Measurements from ENCODE around the gene PDGFC.

The PDGFC gene

GRCh38 chr4:157005831-157006230, 34.2 kb upstream of the PDGFC start:
- no peak overlapping the region for H3K4me3 ChIP-seq
- no peak overlapping the region for H3K9ac ChIP-seq (ENCODE audit: insufficient read length)
- TF ChIP-seq POLR2AphosphoS5 (IDR thresholded peaks at IDR 0.05; ENCODE audit: borderline replicate concordance, low read depth, low read length) (no peak), FOXP2 (optimal IDR thresholded peaks at IDR 0.05; ENCODE audit: control extremely low read depth, extremely low read length, insufficient read depth) (no peak)
- no peak for DNase-seq (ENCODE audit: low read depth, low spot score)
- no peaks in the 10 kb centered on the region for H3K9me3 ChIP-seq (ENCODE audit: low read depth, low read length)
- H3K36me3 ChIP-seq (ENCODE audit: insufficient read depth, low read length) = no peaks in the 10 kb centered on the region
- H3K27ac ChIP-seq = no peak overlapping the region

DNA sequence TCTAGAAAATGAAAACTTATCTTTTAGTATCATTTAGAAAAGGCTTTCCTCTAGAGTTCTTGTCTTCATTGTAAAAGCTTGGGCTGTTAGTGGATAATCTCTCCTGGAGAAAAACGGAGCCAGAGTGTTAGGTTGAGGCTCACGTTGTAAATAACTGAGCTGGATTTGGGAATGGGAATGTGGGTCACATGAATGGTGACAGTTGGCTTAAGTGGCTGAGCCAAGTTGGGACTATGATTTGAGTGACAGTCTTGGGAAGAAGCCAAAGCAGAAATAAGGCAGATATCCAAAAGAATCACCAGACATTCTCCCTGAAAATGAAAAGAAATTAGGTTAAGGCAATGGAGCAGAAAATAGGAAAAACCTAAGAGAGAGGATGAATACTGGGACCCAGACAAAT, 33.6 kb upstream of the PDGFC start:
- 0 out of 2 replicates have a peak overlapping the region, but pooled peaks have one; percentile 1 for H3K27ac ChIP-seq
- no peak for DNase-seq (ENCODE audit: low read depth, low spot score)

DNA sequence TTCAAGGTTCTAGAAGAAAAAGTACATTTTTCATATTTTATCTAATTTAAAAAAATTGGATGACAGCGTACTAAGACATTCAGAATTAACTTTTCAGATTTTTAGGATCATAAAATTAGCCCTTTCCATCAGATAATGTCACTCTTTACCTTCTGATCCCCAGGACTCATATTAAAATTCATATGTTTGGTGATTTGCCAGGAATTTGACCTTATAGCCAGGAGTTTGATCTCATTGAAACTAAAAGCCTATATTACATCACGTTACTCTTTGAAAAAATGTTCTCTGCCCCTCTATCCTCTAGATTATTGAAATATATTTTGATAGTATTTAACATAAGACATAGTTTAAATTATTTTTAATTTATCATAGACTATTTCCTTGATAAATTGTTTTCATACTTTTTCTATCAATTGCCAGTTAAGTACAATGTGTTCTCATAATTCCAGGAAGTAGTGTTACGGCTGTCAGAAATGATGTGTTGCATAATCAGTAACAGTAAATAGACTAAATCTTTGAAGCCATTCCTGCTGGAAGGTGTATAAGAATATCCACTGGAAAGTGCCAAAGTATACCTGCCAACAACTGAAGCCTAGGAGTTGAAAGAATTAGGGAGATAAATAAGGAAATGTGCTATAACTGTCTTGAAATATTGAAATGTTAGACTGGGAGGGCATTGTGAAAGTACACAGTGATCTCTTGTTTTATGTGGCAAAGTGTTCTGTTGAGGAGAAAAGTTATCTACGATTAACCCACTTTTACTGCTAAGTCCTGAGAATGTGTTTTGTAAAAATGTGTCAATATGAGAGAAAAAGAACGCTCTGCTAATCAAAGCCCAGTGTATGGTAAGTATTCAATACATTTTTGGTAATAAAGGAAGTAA, 32.9 kb upstream of the PDGFC start:
- H3K9me3 ChIP-seq (ENCODE audit: low read depth, low read length) = no peaks in the 10 kb centered on the region
- DNase-seq (ENCODE audit: low read depth, low spot score) = no peak
- TF ChIP-seq FOXP2 (optimal IDR thresholded peaks at IDR 0.05; ENCODE audit: control extremely low read depth, extremely low read length, insufficient read depth) (no peak), EZH2 (IDR thresholded peaks at IDR 0.05) (no peak), POLR2AphosphoS5 (IDR thresholded peaks at IDR 0.05; ENCODE audit: borderline replicate concordance, low read depth, low read length) (no peak)
- no peaks in the 10 kb centered on the region for H3K36me3 ChIP-seq (ENCODE audit: insufficient read depth, low read length)
- no peak overlapping the region for H3K9ac ChIP-seq (ENCODE audit: insufficient read length)
- H3K27ac ChIP-seq = 0 out of 2 replicates have a peak overlapping the region, but pooled peaks have one; percentile 1
- no peak overlapping the region for H3K4me3 ChIP-seq

More for the DNA sequence above, 33.6 kb upstream of the PDGFC start:
- Histone ChIP-seq H3K4me3 (no peak overlapping the region), H3K36me3 (ENCODE audit: insufficient read depth, low read length) (no peaks in the 10 kb centered on the region), H3K9me3 (ENCODE audit: low read depth, low read length) (no peaks in the 10 kb centered on the region), H3K9ac (ENCODE audit: insufficient read length) (no peak overlapping the region)
- TF ChIP-seq EZH2 (IDR thresholded peaks at IDR 0.05) (no peak), FOXP2 (optimal IDR thresholded peaks at IDR 0.05; ENCODE audit: control extremely low read depth, extremely low read length, insufficient read depth) (no peak), POLR2AphosphoS5 (IDR thresholded peaks at IDR 0.05; ENCODE audit: borderline replicate concordance, low read depth, low read length) (no peak)

DNA sequence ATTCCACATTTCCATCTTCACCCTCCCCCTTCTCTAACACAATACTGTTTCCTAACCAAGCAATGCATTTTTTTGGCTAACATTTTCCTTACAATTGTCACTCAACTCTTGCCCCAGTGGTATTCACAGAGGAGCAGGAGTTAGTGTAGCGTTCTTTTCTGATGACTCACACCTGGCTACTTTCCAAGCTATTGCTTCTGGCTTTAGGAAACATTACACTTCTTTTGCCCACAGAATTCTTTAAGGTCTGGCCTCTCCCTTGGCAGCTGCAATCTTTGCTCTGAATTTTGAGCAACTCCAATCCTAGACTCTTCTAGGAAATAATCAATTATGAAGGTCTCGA, 27.5 kb upstream of the PDGFC start:
- H3K27ac ChIP-seq = peak overlapping the region; percentile 53; the same call in 1 of the 2 replicates
- TF ChIP-seq POLR2AphosphoS5 (IDR thresholded peaks at IDR 0.05; ENCODE audit: borderline replicate concordance, low read depth, low read length) = no peak
- TF ChIP-seq EZH2 (IDR thresholded peaks at IDR 0.05) = no peak
- no peak for TF ChIP-seq FOXP2 (optimal IDR thresholded peaks at IDR 0.05; ENCODE audit: control extremely low read depth, extremely low read length, insufficient read depth)
- H3K9me3 ChIP-seq (ENCODE audit: low read depth, low read length) = no peaks in the 10 kb centered on the region
- no peak overlapping the region for H3K9ac ChIP-seq (ENCODE audit: insufficient read length)
- peak; percentile 87 for DNase-seq (ENCODE audit: low read depth, low spot score)
- no peaks in the 10 kb centered on the region for H3K36me3 ChIP-seq (ENCODE audit: insufficient read depth, low read length)
- H3K4me3 ChIP-seq = peak overlapping the region; percentile 41

GRCh38 chr4:156998500-156999174, 27.0 kb upstream of the PDGFC start:
- H3K9me3 ChIP-seq (ENCODE audit: low read depth, low read length) = no peaks in the 10 kb centered on the region

DNA sequence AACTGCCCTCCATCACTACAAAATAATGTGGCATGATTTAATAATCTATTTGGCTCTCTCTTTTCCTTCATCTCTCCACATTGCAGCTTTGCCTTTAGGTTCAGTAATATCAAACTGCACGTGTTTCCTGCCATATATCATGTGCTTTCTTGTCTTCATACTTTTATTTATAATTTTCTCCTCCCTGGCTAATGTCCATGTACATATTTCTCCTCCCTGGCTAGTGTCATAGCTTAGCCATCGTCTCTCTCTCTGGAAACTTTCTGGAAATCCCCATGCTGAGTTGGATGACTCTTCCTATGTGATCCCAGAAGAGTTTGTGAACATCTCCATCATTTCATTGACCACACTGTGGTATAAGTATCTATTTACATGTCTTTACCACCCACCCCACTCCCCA, 21.3 kb upstream of the PDGFC start:
- no peak overlapping the region for H3K4me3 ChIP-seq
- no peaks in the 10 kb centered on the region for H3K36me3 ChIP-seq (ENCODE audit: insufficient read depth, low read length)
- no peak overlapping the region for H3K9ac ChIP-seq (ENCODE audit: insufficient read length)
- no peaks in the 10 kb centered on the region for H3K9me3 ChIP-seq (ENCODE audit: low read depth, low read length)
- no peak for TF ChIP-seq POLR2AphosphoS5 (IDR thresholded peaks at IDR 0.05; ENCODE audit: borderline replicate concordance, low read depth, low read length)
- no peak for TF ChIP-seq EZH2 (IDR thresholded peaks at IDR 0.05)
- no peak for TF ChIP-seq FOXP2 (optimal IDR thresholded peaks at IDR 0.05; ENCODE audit: control extremely low read depth, extremely low read length, insufficient read depth)
- H3K27ac ChIP-seq = no peak overlapping the region
- DNase-seq (ENCODE audit: low read depth, low spot score) = no peak

More at GRCh38 chr4:156998500-156999174, 27.0 kb upstream of the PDGFC start:
- Histone ChIP-seq H3K36me3 (ENCODE audit: insufficient read depth, low read length) (no peaks in the 10 kb centered on the region), H3K9ac (ENCODE audit: insufficient read length) (no peak overlapping the region), H3K27ac (peak overlapping the region; percentile 53; the same call in 1 of the 2 replicates), H3K4me3 (peak overlapping the region; percentile 41)
- DNase-seq (ENCODE audit: low read depth, low spot score) = no peak
- TF ChIP-seq FOXP2 (optimal IDR thresholded peaks at IDR 0.05; ENCODE audit: control extremely low read depth, extremely low read length, insufficient read depth) = no peak
- no peak for TF ChIP-seq POLR2AphosphoS5 (IDR thresholded peaks at IDR 0.05; ENCODE audit: borderline replicate concordance, low read depth, low read length)
- no peak for TF ChIP-seq EZH2 (IDR thresholded peaks at IDR 0.05)

GRCh38 chr4:156991161-156991560, 19.6 kb upstream of the PDGFC start:
- Histone ChIP-seq H3K4me3 (no peak overlapping the region), H3K27ac (no peak overlapping the region), H3K9me3 (ENCODE audit: low read depth, low read length) (no peaks in the 10 kb centered on the region), H3K9ac (ENCODE audit: insufficient read length) (no peak overlapping the region), H3K36me3 (ENCODE audit: insufficient read depth, low read length) (no peaks in the 10 kb centered on the region)
- no peak for DNase-seq (ENCODE audit: low read depth, low spot score)
- TF ChIP-seq EZH2 (IDR thresholded peaks at IDR 0.05) (no peak), FOXP2 (optimal IDR thresholded peaks at IDR 0.05; ENCODE audit: control extremely low read depth, extremely low read length, insufficient read depth) (no peak), POLR2AphosphoS5 (IDR thresholded peaks at IDR 0.05; ENCODE audit: borderline replicate concordance, low read depth, low read length) (no peak)

- no peak overlapping the region for H3K27ac ChIP-seq
- H3K36me3 ChIP-seq (ENCODE audit: insufficient read depth, low read length) = no peaks in the 10 kb centered on the region
- no peak overlapping the region for H3K9ac ChIP-seq (ENCODE audit: insufficient read length)
- TF ChIP-seq EZH2 (IDR thresholded peaks at IDR 0.05) = no peak
- no peaks in the 10 kb centered on the region for H3K9me3 ChIP-seq (ENCODE audit: low read depth, low read length)
- no peak for DNase-seq (ENCODE audit: low read depth, low spot score)
- H3K4me3 ChIP-seq = no peak overlapping the region
Observed at GRCh38 chr4:156983366-156983765, 11.8 kb upstream of the PDGFC start.
